ENCODE data around the gene KRTAP10-6. TPM values are rescaled to one million over a fixed set of nuclear protein-coding genes. Genes with fewer than 3 reads are reported as not detected.

The KRTAP10-6 gene
- total RNA-seq, 1 donor from 2014 or later, result not detected

- no peak overlapping the region for H3K4me3 Mint-ChIP-seq
- no peaks in the 10 kb centered on the region for H3K9me3 Mint-ChIP-seq
- peak; percentile 62 for DNase-seq (ENCODE audit: extremely low spot score, unreplicated experiment)
- peaks cover 8% of the 10 kb centered on the region for H3K4me1 Mint-ChIP-seq (ENCODE audit: unreplicated experiment)
- no peaks in the 10 kb centered on the region for H3K36me3 Mint-ChIP-seq
- no peak overlapping the region for H3K27ac Mint-ChIP-seq
- no peak for TF ChIP-seq CTCF (conservative IDR thresholded peaks at IDR 0.05)
- peaks cover 17% of the 10 kb centered on the region for H3K27me3 Mint-ChIP-seq
Observed at GRCh38 chr21:44590311-44590721, 2.0 kb downstream of the KRTAP10-6 start.

- peak; percentile 61 for DNase-seq (ENCODE audit: extremely low spot score, unreplicated experiment)
- no peak for TF ChIP-seq CTCF (conservative IDR thresholded peaks at IDR 0.05)
- no peaks in the 10 kb centered on the region for H3K9me3 Mint-ChIP-seq
- no peaks in the 10 kb centered on the region for H3K36me3 Mint-ChIP-seq
- H3K4me1 Mint-ChIP-seq (ENCODE audit: unreplicated experiment), result peaks cover 4% of the 10 kb centered on the region
- no peak overlapping the region for H3K4me3 Mint-ChIP-seq
- H3K27me3 Mint-ChIP-seq, result peaks cover 21% of the 10 kb centered on the region
- no peak overlapping the region for H3K27ac Mint-ChIP-seq
Observed at GRCh38 chr21:44589586-44590305, 2.6 kb downstream of the KRTAP10-6 start.

GRCh38 chr21:44589094-44589493 is 3.2 kb downstream of the KRTAP10-6 start:
- no peak for TF ChIP-seq CTCF (conservative IDR thresholded peaks at IDR 0.05)
- no peak for DNase-seq (ENCODE audit: extremely low spot score, unreplicated experiment)
- Mint-ChIP-seq H3K4me3 (no peak overlapping the region), H3K27ac (no peak overlapping the region), H3K27me3 (peaks cover 21% of the 10 kb centered on the region), H3K4me1 (ENCODE audit: unreplicated experiment) (peaks cover 4% of the 10 kb centered on the region), H3K36me3 (no peaks in the 10 kb centered on the region), H3K9me3 (no peaks in the 10 kb centered on the region)

GRCh38 chr21:44585892-44586291 is 6.4 kb downstream of the KRTAP10-6 start:
- TF ChIP-seq CTCF (conservative IDR thresholded peaks at IDR 0.05), result no peak
- H3K4me3 Mint-ChIP-seq, result no peak overlapping the region
- H3K27ac Mint-ChIP-seq, result no peak overlapping the region
- H3K27me3 Mint-ChIP-seq, result peaks cover 29% of the 10 kb centered on the region
- H3K4me1 Mint-ChIP-seq (ENCODE audit: unreplicated experiment), result peaks cover 6% of the 10 kb centered on the region
- no peaks in the 10 kb centered on the region for H3K9me3 Mint-ChIP-seq
- no peaks in the 10 kb centered on the region for H3K36me3 Mint-ChIP-seq
- no peak for DNase-seq (ENCODE audit: extremely low spot score, unreplicated experiment)

- peaks cover 29% of the 10 kb centered on the region for H3K27me3 Mint-ChIP-seq
- H3K27ac Mint-ChIP-seq, result no peak overlapping the region
- no peak for TF ChIP-seq CTCF (conservative IDR thresholded peaks at IDR 0.05)
- H3K4me1 Mint-ChIP-seq (ENCODE audit: unreplicated experiment), result peaks cover 6% of the 10 kb centered on the region
- H3K36me3 Mint-ChIP-seq, result no peaks in the 10 kb centered on the region
- no peaks in the 10 kb centered on the region for H3K9me3 Mint-ChIP-seq
- no peak overlapping the region for H3K4me3 Mint-ChIP-seq
- DNase-seq (ENCODE audit: extremely low spot score, unreplicated experiment), result no peak
Observed at GRCh38 chr21:44583800-44584147, 8.5 kb downstream of the KRTAP10-6 start.

Data from type B pancreatic cell (in vitro differentiated cells).